Calu3 (cell line): ENCODE results near the gene AP1S2. TPM values are rescaled to one million over a fixed set of nuclear protein-coding genes. Genes with fewer than 3 reads are reported as not detected.
"Not testable (repeated sequence)": the region's sequence is repeated elsewhere in the genome, so short reads cannot be mapped to it uniquely, and the experiment has no call there.

Source experiments
- BruUV-seq: library from RNA; stranded (reverse); fragments of 400-500 nt; replicated peaks from 2 replicates; lab custom pipeline; 2021; lab: Mats Ljungman, UMichigan
- CTCF ChIA-PET: fragments of 300-600 bp; sonication (Branson Sonifier 250); formaldehyde crosslinking; loops from one replicate; lab custom pipeline; 2022; ENCODE audit warnings: antibody characterized with exemption; lab: Charles Lee
- DNase-seq: peaks from one replicate; pipeline ENCODE4 v3.0.0; 2022
- H3K27ac Mint-ChIP-seq: one replicate; pipeline ENCODE4 v1.8.0; 2022; ENCODE audit warnings: mixed read lengths; ENCODE audit not compliant: unreplicated experiment
- H3K27me3 Mint-ChIP-seq: one replicate; pipeline ENCODE4 v1.8.0; 2022; ENCODE audit warnings: mixed read lengths; ENCODE audit not compliant: unreplicated experiment
- H3K36me3 Mint-ChIP-seq: one replicate; pipeline ENCODE4 v1.8.0; 2022; ENCODE audit warnings: mild to moderate bottlenecking, moderate library complexity, mixed read lengths; ENCODE audit not compliant: insufficient read depth, unreplicated experiment
- H3K4me1 Mint-ChIP-seq: one replicate; pipeline ENCODE4 v1.8.0; 2022; ENCODE audit warnings: mild to moderate bottlenecking, low read depth, mixed read lengths; ENCODE audit not compliant: unreplicated experiment
- H3K4me3 Mint-ChIP-seq: one replicate; pipeline ENCODE4 v1.8.0; 2022; ENCODE audit warnings: mild to moderate bottlenecking, low read depth, moderate library complexity, mixed read lengths; ENCODE audit not compliant: unreplicated experiment
- H3K9me3 Mint-ChIP-seq: one replicate; pipeline ENCODE4 v1.8.0; 2022; ENCODE audit warnings: low read depth, mixed read lengths; ENCODE audit not compliant: unreplicated experiment
- intact Hi-C: fragments of 100-400 bp; cut with micrococcal nuclease; formaldehyde crosslinking; loops from one replicate; pipeline ENCODE4 v1.10.0; 2022; ENCODE audit not compliant: unreplicated experiment
- total RNA-seq: library from RNA; stranded (reverse); gene quantifications from 2 replicates; pipeline ENCODE4 v1.2.3, GENCODE V29; 2022
- TF ChIP-seq, protein P1 (sequence below): fragments of 200-600 bp; IDR thresholded peaks from one replicate; pipeline ENCODE4 v1.8.0; 2022; ENCODE audit warnings: antibody characterized with exemption; ENCODE audit not compliant: unreplicated experiment

AP1S2 gene
- total RNA-seq, 1 experiment from 2014 or later: 57.5 TPM

DNA sequence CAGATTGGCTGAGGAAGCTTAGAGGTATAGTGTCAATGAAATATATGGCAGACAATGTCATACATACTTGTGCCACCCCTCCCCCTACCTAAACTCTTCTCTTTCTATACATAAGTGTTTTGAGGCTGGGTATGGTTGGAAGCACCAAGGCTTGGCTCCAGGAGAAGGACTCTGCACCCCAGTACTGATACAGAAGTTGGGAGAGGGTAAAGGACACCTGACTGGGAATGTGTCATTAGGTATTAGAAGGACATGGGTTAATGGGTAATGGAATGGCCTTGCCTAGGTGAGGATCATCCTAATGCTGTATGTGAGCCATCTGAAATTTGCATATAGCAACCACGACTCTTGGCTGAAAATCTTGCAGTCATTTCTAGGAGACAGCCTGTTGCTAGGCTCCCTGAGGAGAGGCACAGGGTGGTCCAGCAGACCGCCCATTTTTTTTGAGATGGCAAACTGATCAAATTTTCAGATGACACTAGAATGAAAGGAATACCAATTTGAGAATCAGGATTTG, 26.8 kb upstream of the AP1S2 start:
- H3K27ac Mint-ChIP-seq: no peak overlapping the region
- H3K36me3 Mint-ChIP-seq: peaks cover 6% of the 10 kb centered on the region
- BruUV-seq: no TSS peak
- H3K9me3 Mint-ChIP-seq: peaks cover 2% of the 10 kb centered on the region
- H3K4me3 Mint-ChIP-seq: no peak overlapping the region
- H3K4me1 Mint-ChIP-seq: peaks cover 36% of the 10 kb centered on the region
- no peak for DNase-seq
- H3K27me3 Mint-ChIP-seq: no peaks in the 10 kb centered on the region
- CTCF ChIA-PET: no interaction called here
- intact Hi-C loops: no loop called here
- TF ChIP-seq, protein P1, sequence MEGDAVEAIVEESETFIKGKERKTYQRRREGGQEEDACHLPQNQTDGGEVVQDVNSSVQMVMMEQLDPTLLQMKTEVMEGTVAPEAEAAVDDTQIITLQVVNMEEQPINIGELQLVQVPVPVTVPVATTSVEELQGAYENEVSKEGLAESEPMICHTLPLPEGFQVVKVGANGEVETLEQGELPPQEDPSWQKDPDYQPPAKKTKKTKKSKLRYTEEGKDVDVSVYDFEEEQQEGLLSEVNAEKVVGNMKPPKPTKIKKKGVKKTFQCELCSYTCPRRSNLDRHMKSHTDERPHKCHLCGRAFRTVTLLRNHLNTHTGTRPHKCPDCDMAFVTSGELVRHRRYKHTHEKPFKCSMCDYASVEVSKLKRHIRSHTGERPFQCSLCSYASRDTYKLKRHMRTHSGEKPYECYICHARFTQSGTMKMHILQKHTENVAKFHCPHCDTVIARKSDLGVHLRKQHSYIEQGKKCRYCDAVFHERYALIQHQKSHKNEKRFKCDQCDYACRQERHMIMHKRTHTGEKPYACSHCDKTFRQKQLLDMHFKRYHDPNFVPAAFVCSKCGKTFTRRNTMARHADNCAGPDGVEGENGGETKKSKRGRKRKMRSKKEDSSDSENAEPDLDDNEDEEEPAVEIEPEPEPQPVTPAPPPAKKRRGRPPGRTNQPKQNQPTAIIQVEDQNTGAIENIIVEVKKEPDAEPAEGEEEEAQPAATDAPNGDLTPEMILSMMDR: no peak

DNA sequence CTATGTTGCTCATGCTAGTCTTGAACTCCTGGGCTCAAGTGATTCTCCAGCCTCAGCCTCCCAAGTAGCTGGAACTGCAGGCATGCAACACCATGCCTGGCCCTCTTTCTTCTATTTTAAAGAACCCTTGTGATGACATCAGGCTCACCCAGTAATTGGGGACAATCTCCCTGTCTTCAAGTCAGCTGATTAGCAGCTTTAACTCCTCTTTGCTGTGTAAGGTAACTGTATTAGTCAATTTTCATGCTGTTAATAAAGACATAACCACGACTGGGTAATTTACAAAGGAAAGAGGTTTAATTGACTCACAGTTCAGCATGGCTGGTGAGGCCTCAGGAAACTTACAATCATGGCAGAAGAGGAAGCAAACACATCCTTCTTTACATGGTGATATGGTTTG, 23.3 kb upstream of the AP1S2 start:
- intact Hi-C loops, DNase-seq: not testable (repeated sequence)

DNA sequence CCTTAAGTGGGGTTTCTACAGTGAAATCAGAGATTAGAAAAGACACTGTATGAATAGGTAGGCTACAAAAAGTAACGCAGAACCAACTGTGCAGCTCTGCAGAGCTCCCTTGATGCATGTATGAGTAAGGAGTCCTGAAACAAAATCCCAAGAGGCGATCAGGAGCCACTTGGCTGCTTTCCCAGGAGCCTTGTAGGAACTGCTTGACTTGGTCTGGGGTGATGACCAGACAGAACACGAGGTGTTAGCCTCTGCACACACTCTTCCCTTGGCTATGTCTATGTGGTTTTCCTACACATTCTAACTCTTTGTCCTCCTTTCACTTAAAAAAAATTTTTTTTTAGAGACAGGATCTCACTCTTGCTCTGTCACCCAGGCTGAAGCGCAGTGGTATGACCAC, 22.8 kb upstream of the AP1S2 start:
- peaks cover 16% of the 10 kb centered on the region for H3K36me3 Mint-ChIP-seq
- DNase-seq: no peak
- H3K27me3 Mint-ChIP-seq: no peaks in the 10 kb centered on the region
- peaks cover 32% of the 10 kb centered on the region for H3K4me1 Mint-ChIP-seq
- TF ChIP-seq, protein P1: no peak
- H3K4me3 Mint-ChIP-seq: no peak overlapping the region
- H3K27ac Mint-ChIP-seq: no peak overlapping the region
- BruUV-seq: no TSS peak
- peaks cover 2% of the 10 kb centered on the region for H3K9me3 Mint-ChIP-seq
- CTCF ChIA-PET: no interaction called here
- intact Hi-C loops: no loop called here

More for the DNA sequence above, 23.3 kb upstream of the AP1S2 start:
- H3K27me3 Mint-ChIP-seq, CTCF ChIA-PET, H3K4me3 Mint-ChIP-seq, BruUV-seq, H3K27ac Mint-ChIP-seq, H3K9me3 Mint-ChIP-seq: not testable (repeated sequence)
- peaks cover 37% of the 10 kb centered on the region for H3K4me1 Mint-ChIP-seq
- peaks cover 19% of the 10 kb centered on the region for H3K36me3 Mint-ChIP-seq

DNA sequence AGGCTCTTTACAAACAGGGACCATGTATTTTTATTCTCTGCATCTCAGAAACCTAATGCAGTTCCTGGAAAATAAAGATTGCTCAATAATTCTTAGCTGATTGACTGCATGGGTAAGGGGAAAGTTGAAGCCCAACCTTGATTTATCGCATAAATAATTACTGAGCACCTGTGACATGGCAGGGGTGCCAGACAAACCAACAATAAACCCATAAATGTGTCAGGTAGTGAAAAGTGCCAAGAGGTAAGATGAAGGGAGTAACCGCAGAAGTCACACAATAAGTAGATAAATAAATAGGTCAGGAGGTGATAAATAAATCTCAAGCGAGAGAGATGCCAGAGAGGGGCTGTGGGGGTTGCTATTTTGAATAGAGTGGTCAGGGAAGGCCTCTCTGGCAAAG, 20.1 kb upstream of the AP1S2 start:
- CTCF ChIA-PET: interaction anchor here (0.6 to 1.8 kb wide), 3 partner anchors 20 to 908 kb away, joined by 3 to 9 read pairs (median 6); partner anchors contain the start of gene AP1S2
- Mint-ChIP-seq H3K27ac (peak overlapping the region; percentile 84), H3K9me3 (peaks cover 2% of the 10 kb centered on the region), H3K36me3 (peaks cover 16% of the 10 kb centered on the region), H3K4me1 (peaks cover 30% of the 10 kb centered on the region), H3K27me3 (no peaks in the 10 kb centered on the region), H3K4me3 (peak overlapping the region; percentile 25)
- peak; percentile 42 for DNase-seq
- BruUV-seq: no TSS peak
- TF ChIP-seq, protein P1: no peak
- intact Hi-C loops: no loop called here

DNA sequence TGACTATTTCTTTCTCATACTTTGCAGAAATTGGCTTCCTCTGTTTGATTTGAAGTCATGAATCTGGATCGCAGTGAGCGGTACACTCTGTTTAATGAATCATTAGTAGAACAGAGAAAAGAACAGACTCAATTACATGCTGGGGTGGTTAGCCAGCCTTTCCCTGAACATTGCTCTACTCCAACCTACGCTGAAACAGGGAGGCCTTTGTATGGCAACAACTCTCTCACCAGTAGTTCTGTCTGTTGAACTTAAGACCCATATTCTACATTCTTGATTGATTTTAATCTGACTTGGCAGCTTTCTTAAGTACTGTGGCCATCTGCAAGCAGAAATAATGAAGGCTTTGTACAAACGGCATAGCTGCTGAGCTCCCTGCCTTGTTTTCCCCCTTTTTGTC, 19.0 kb upstream of the AP1S2 start:
- Mint-ChIP-seq H3K36me3 (peaks cover 16% of the 10 kb centered on the region), H3K27me3 (no peaks in the 10 kb centered on the region), H3K4me1 (peaks cover 30% of the 10 kb centered on the region), H3K27ac (peak overlapping the region; percentile 84), H3K4me3 (no peak overlapping the region), H3K9me3 (peaks cover 2% of the 10 kb centered on the region)
- TF ChIP-seq, protein P1: no peak
- intact Hi-C loops: loop anchor here (2.0 kb wide), 1 partner anchor 19 kb away; the partner anchor contains the start of gene AP1S2
- CTCF ChIA-PET: interaction anchor here (1.0 to 1.8 kb wide), 4 partner anchors 9 to 83 kb away, joined by 3 to 9 read pairs (median 4); partner anchors contain the start of genes AP1S2 and ZRSR2
- BruUV-seq: no TSS peak
- peak; percentile 59 for DNase-seq
